GM18868 (cell line): ENCODE results near the gene PARP9.
"Not testable (repeated sequence)": the region's sequence is repeated elsewhere in the genome, so short reads cannot be mapped to it uniquely, and the experiment has no call there.

Experiments
- ATAC-seq: cut with Tn5 transposase; IDR thresholded peaks from one replicate; pipeline ENCODE4 v1.9.1; 2021; ENCODE audit warnings: mild to moderate bottlenecking, moderate library complexity; ENCODE audit not compliant: unreplicated experiment

Gene PARP9

GRCh38 chr3:122576174-122576940 is 12.3 kb upstream of the PARP9 start:
- ATAC-seq = peak; percentile 85

DNA sequence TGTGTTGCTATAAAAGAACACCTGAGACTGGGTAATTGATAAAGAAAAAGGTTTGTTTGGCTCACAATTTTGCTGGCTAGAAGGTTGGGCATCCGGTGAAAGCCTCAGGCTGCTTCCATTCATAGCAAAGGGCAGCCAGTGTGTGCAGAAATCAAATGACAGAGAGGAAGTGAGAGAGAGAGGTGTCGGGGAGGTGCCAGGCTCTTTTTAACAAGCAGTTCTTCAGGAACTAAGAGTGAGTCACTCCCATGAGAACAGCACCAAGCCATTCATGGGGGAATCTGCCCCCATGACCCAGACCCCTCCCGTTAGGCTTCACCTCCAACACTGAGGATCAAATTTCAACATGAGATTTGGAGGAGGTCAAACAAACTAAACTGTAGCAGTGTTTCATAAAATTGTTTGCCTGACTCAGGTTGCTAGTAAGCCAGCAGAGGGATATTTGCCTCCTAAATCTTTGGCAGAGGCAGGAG is 8.9 kb upstream of the PARP9 start:
- peak; percentile 35 for ATAC-seq

DNA sequence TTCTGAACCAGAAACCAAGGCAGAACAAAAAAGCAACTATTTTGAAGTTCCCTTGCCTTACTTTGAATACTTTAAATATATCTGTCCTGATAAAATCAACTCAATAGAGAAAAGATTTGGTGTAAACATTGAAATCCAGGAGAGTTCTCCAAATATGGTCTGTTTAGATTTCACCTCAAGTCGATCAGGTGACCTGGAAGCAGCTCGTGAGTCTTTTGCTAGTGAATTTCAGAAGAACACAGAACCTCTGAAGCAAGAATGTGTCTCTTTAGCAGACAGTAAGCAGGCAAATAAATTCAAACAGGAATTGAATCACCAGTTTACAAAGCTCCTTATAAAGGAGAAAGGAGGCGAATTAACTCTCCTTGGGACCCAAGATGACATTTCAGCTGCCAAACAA is 4.7 kb upstream of the PARP9 start:
- ATAC-seq = no peak

- not testable (repeated sequence) for ATAC-seq
These were observed 4.0 kb upstream of the PARP9 start for GRCh38 chr3:122568131-122568530.

GRCh38 chr3:122563717-122564025 is 429 bp downstream of the PARP9 start:
- peak; percentile 8 for ATAC-seq

GRCh38 chr3:122562923-122563716 is 980 bp downstream of the PARP9 start:
- ATAC-seq = no peak

DNA sequence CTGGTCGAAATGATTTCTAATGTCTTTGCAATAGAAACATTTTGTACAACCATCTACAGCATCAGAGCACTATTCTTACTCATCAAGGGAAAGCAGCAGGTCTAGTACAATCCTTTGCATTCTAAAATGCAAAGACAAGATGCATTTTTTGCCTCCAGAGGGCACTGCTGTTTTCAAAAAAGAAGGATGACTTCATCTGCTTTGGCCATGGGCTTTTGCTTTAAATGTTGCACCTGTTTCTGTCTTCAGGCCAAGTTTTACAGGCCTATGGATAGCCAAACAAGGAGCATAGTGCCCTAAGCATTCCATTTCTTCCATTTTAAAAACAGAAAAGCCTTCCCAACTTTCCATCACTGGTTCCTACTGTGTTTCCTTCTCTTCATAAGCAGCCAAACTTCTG is 3.4 kb downstream of the PARP9 start:
- no peak for ATAC-seq

GRCh38 chr3:122559906-122560305 is 4.2 kb downstream of the PARP9 start:
- no peak for ATAC-seq

DNA sequence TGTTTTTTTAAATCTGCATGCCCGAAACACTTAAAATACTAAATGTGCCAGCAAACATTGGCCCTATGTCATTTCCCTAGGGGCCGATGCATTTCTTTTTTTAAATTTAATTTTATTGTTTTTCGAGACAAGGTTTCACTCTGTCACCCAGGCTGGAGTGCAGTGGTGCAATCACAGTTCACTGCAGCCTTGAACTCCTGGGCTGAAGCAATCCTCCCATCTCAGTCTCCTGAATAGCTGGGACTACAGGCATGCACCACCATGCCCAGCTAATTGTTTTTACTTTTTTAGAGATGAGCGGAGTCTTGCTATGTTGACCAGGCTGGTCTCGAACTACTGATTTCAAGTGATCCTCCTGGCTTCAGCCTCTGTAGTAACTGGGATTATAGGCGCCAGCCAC is 5.5 kb downstream of the PARP9 start:
- ATAC-seq = no peak

DNA sequence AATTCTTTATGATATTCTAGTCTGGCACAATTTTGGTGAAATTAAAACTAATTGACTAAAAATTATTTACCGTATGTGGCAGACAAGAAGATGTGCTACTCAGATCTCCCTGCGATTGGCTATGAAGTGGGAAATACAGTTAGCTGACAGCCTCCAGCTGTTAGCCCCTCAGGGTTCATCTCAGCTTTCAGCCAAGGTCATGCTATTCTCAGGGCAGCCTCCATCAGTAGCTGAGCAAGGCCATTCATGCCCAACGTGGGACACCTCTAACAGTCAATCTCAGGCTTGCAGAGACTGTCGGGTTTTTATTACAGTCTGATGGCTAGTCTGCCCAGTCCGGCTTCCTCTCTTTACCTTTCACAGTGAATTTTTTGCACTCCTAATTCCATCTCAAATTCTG is 6.7 kb downstream of the PARP9 start:
- ATAC-seq = no peak

DNA sequence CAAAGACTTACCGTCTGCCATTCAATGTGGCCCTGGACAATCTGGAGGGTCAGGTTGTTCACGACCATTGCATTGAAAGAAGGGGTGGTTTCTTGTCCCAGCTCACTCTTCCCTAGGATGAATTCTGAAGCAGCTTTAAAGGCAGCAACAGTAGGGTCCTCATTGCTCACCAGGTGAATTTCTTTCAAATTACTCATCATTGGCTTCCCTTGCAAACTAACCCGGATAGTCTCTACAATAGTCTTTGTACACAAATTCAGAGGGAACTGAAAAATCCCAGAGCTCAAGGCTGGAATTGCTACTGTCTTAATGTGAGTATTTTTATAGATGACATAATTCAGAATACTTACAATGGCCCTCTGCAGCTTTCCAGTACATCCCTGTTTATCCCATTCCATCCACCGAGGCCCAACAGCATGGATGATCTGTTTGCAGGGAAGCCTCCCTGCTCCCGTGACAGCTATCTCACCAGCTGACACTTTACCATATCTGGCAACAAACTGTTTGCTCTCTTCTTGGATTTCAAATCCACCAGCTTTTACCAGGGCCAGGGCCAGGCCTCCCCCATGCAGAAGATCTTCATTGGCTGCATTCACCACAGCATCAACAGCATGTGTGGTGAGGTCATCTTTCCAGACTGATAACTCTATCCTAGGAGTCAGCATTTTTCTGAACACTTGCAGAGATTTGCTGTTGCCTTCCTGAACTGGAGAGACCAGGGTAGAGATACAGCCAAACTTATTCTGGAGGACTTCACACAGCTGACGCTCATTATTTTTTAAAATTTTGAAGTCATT is 8.6 kb downstream of the PARP9 start:
- no peak for ATAC-seq

DNA sequence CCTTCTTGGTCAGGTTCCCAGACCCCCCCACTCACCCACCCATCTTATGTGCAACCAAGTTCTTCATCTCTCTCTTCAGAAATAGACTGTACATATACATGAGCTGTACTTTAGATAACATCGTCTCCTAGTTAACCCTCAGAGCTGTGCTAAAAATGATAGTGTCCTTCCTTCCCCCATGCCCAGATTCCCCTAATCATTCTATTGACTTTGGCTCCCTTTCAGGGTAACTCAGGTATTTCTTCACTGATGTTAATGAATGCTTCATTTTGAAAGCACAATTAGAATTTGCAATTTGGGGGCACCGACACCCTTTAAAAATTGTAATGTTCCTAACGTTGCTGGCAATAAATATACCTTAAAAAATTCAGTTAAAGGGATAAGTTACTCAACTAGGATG is 10.9 kb downstream of the PARP9 start:
- no peak for ATAC-seq

DNA sequence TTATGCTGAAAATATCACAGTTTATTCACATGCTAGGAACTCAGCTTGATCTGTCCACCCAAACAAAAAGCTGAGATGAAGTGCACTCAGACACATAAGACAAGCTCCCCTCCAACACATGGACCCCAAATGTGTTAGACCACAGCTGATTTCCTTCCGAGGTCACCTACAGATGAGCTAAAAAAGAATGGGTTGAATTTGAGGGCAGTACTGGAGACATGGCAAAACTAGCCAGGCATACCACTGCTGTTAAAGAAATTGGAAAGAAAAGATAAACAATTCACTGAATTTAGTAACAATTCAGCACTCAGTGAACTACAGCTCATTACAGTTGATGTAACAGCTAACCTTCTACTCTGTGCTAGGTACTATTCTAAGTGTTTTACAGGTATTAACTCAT is 15.5 kb downstream of the PARP9 start:
- ATAC-seq = no peak

DNA sequence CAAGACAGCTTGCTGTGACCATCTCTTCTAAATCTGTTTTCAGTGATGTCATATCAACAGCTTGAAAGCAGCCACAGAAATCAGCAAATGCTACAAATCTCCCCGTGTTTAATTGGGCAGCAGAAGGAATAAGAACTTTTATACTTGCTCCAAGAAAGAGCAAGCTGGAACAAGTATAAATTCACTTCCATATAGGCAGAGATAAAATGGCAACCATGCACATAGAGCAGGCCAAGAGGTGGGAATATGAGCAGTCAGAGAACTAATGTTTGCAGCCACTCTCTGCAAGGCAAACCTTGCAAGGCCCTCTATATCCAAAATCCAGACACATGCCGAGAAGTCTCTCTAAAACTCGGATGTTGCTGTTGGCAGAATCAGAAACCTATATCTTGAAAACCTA is 16.0 kb downstream of the PARP9 start:
- no peak for ATAC-seq

DNA sequence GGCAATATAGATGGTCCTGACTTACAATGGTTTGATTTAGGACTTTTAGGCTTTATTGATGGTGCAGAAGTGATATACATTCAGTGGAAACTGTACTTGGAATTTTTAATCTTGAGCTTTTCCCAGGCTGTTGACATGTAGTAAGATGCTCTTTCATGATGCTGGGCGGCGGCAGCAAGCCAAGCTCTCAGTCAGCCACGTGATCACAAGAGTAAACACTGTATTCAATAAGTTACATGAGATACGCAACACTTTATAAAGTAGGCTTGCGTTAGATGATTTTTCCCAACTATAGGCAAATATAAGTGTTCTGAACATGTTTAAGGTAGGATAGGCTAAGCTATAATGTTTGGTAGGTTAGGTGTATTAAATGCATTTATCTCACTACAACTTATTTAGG is 17.9 kb downstream of the PARP9 start:
- no peak for ATAC-seq

DNA sequence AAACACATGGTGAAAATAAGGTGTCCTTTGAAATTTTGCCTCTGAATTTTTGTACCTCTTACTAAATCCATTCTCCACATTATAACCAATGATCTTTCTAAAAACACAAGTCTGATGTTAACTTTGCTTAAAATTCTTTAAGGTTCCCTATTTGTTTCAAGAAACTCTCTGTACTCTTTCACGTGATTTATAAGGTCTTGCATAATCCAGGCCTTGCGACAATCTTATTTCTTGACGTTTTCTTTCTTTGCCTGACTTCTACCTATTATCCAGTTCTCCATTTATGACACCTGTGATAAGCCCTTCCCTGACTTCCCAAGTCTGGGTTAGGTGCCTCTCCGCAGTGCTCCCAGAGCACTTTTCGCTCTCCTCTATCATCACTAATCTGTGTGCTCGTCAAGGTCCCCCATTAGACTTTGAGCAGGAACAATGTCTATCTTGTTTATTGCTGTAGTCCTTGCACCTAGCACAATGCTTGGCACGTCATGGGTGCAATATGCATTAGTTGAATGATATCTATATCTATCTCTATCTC is 25.1 kb downstream of the PARP9 start:
- no peak for ATAC-seq

- no peak for ATAC-seq
These were observed 27.5 kb downstream of the PARP9 start for GRCh38 chr3:122536632-122537001.

DNA sequence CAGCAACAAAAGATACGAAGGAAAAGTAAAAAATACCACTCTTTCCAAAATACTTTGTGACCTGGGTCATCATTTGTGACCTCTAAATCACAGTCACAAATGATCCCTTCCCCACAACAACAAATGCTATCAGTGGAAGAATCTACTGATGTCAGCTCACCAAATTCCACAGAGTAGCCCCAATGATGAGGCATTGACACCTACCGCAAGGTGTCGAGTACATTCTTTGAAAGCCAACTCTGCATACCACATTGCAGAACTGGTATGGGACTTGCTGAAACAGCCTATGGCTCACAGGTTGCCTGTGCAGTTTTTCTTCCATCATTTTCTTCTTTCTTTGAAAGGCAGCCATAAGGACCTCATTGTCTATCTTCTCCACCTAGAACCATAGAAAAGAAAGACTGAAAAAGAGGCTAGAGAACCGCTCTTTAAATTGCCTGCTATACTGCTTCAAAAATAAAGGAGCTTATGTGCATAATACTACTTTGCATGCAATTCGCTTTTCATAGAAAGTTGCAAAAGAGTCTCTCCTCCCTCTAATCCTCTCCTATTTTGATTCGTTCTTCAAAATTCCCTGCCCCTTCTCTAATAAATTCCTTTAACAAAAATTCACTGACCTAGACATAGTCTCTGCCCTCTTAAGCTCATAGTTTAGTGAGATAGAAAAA is 28.0 kb downstream of the PARP9 start:
- no peak for ATAC-seq

DNA sequence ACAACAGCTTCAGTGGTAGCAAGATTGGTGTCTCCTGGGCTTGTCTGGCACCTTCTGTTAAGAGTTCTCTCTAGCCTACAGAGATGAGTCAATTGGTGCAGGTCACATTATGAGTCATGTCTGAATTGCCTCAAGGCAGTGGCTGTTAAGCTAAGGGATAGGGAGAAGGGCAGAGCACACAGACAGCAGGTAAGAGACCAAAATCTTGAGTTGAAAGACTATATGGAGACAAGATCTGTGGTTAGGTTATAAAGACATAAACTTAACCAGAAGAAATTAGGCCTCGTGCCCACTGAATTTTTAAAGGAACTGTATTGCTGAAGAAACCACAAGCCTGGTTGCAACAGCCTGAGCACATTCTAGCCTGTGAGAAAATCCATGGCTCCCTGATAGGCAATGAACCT is 30.2 kb downstream of the PARP9 start:
- ATAC-seq = peak; percentile 100

DNA sequence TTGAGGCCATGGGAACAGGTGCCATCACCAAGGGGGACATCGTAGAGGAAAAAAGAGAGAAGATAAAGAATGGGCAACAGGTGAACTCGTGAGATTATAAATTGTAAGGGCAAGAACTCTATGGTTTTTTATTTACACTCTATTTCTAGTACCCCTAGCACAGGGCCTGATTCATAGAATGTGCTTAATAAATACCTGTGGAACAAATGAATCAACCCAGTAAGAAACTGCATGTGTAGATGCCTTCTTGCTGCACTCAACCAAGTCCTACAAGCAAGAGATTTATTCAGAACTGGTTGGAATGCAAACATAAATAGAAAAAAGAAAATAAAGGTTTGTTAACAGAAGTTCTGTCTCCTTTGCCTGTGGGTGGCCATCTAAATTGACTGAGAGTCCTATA is 30.6 kb downstream of the PARP9 start:
- peak; percentile 12 for ATAC-seq

DNA sequence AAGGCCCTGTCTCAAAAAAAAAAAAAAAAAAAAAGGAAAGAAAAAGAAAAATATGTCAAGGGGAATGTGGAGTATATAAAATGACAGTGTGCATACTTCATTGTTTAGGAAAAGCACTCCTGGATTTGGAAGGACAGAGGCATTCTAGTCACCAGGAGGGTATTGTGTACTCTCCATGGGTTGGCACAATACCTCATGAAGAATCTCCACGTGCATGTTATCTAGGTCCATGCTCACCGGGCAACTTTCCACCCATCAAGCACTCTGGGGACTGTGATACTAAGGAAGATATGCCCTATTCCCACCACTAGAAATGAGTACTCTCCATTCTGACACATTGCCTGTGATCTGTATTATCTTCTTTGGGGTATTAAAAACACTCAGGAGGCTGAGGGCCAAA is 33.9 kb downstream of the PARP9 start:
- no peak for ATAC-seq
